ENCODE data around the gene PBX4.
A peak's percentile ranks its signal among the peaks of the same experiment; 100 is the strongest.

Gene PBX4

DNA sequence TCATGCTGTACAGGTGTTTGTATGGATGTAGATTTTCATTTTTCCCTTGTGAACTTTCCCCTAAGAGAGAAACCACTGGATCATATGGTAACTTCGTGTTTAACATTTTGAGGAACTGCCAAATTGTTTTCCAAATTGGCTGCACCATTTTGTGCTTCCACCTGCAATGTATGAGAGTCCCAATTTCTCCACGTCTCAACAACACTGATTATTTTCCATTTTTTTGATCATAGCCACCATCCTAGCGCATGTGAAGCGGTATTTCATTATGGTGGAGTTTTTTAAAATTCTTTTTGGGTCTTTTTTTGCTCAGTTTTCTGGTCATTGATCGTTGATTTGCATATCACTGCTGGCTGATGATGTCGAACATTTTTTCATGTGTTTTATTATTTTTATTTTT, 97.5 kb downstream of the PBX4 start:
- peaks cover 9% of the 10 kb centered on the region for H3K36me3 ChIP-seq (ENCODE audit: control insufficient read depth, insufficient read depth, low read length)
- no peak for DNase-seq (ENCODE audit: extremely low read depth, insufficient read length)
- H3K27me3 ChIP-seq (replicated peaks; ENCODE audit: control insufficient read depth, insufficient read depth, low read length), result no peaks in the 10 kb centered on the region
- TF ChIP-seq, protein P1, sequence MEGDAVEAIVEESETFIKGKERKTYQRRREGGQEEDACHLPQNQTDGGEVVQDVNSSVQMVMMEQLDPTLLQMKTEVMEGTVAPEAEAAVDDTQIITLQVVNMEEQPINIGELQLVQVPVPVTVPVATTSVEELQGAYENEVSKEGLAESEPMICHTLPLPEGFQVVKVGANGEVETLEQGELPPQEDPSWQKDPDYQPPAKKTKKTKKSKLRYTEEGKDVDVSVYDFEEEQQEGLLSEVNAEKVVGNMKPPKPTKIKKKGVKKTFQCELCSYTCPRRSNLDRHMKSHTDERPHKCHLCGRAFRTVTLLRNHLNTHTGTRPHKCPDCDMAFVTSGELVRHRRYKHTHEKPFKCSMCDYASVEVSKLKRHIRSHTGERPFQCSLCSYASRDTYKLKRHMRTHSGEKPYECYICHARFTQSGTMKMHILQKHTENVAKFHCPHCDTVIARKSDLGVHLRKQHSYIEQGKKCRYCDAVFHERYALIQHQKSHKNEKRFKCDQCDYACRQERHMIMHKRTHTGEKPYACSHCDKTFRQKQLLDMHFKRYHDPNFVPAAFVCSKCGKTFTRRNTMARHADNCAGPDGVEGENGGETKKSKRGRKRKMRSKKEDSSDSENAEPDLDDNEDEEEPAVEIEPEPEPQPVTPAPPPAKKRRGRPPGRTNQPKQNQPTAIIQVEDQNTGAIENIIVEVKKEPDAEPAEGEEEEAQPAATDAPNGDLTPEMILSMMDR (IDR thresholded peaks at IDR 0.05; ENCODE audit: insufficient read depth, low read length, poor library complexity, severe bottlenecking), result no peak
- no peak overlapping the region for H3K4me3 ChIP-seq (replicated peaks; ENCODE audit: low read depth, low read length)

DNA sequence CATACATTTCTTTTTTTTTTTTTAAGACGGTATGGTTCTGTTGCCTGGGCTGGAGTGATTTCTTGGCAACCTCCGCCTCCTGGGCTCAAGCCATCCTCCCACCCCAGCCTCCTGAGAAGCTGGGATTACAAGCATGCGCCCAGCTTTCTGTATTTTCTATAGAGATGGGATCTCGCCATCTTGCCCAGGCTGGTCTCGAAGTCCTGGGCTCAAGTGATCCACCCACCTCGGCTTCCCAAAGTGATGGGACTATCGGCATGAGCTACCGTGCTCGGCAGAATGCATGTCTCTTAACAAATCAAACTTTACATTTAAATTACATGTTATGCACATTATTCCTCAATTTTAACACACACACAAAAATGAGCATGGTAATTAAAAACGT, 101.3 kb downstream of the PBX4 start:
- no peak for DNase-seq (ENCODE audit: extremely low read depth, insufficient read length)
- TF ChIP-seq, protein P1 (IDR thresholded peaks at IDR 0.05; ENCODE audit: insufficient read depth, low read length, poor library complexity, severe bottlenecking), result no peak
- Histone ChIP-seq H3K27me3 (replicated peaks; ENCODE audit: control insufficient read depth, insufficient read depth, low read length) (no peaks in the 10 kb centered on the region), H3K36me3 (ENCODE audit: control insufficient read depth, insufficient read depth, low read length) (peaks cover 9% of the 10 kb centered on the region), H3K4me3 (replicated peaks; ENCODE audit: low read depth, low read length) (peak overlapping the region; percentile 92)

DNA sequence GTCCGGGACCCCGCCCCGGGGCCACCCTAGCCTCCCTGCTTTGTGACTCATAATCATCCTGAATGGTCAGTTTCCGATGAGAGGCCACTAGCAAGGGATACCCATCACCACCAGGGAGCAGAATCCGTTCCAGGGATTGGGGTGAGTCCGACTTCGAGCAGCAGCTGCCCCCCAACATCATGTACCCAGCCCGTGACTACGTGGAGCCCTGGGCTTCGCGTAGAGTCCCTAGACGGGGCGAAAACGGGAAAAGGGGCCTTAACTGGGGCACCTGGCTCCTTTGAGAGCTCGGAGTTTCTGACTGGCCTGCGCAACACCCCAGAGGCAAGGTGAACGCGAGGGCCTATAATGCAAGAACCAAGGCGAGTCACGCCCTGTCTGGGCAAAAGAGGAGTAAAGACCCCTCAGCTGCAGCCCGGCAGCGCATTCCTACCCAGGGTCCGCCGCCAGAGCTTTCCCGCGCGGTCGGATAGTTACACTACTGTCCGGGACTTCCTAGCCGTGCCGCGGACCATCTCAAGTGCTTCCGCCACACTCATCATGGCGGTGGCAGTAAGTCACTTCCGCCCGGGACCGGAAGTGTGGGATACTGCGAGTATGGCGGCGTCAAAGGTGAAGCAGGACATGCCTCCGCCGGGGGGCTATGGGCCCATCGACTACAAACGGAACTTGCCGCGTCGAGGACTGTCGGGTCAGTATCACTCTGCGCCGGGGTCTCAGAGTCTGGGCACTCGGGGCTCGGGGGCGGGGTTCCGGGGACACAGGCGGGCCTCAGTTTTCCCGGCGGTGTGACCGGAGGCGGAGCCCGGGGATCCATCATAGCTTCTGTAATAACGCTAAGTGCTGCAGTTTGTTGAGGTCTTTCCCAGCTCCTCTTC, 102.6 kb downstream of the PBX4 start, which contains the start of gene NDUFA13:
NDUFA13 (plus strand) TSS at position 584 of the 878 bp plus-strand sequence; CDS start at position 598, 14 bp downstream.
- peak; percentile 94 for DNase-seq (ENCODE audit: extremely low read depth, insufficient read length)
- Histone ChIP-seq H3K36me3 (ENCODE audit: control insufficient read depth, insufficient read depth, low read length) (peaks cover 9% of the 10 kb centered on the region), H3K4me3 (replicated peaks; ENCODE audit: low read depth, low read length) (peak within 1 kb of the TSS; percentile 92), H3K27me3 (replicated peaks; ENCODE audit: control insufficient read depth, insufficient read depth, low read length) (no peaks in the 10 kb centered on the region)
- TF ChIP-seq, protein P1 (IDR thresholded peaks at IDR 0.05; ENCODE audit: insufficient read depth, low read length, poor library complexity, severe bottlenecking), result no peak

DNA sequence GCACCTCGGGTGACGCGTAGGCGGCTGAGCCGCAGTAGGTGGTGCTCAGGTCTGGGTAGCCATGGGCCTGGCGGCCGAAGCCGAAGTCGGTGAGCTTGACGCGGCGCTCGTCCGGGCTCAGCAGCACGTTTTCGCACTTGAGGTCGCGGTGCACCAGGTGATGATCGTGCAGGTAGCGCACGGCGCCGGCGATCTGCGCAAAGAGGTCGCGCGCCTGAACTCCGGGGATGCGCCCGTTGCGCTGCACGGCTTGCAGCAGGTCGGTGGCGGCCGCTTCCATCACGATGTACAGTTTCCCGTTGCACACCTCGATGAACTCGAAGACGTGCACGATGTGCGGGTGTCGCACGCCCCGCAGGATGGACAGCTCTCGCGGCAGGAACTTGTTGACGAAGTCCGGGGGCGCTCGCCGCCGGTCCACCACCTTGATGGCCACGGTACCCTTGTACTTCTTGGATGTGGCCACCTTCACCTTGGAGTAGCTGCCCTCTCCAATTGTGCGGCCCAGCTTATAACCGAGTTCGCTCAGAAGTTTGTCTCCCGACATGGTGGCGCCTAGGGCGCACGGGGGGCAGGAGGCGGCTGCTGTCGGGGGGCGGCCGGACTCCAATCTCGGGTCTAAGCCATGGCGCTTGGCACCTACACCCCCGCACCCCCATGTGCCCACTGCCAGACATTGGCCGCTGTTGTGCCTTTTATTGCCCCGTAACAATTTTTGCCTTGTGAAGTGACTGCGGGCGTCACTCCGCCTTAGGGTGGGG, 103.4 kb downstream of the PBX4 start, which contains the start of gene TSSK6:
TSSK6 (minus strand) TSS at position 668 of the 761 bp plus-strand sequence; CDS start at position 547, 121 bp downstream.
- TF ChIP-seq, protein P1 (IDR thresholded peaks at IDR 0.05; ENCODE audit: insufficient read depth, low read length, poor library complexity, severe bottlenecking), result no peak
- DNase-seq (ENCODE audit: extremely low read depth, insufficient read length), result no peak
- no peaks in the 10 kb centered on the region for H3K27me3 ChIP-seq (replicated peaks; ENCODE audit: control insufficient read depth, insufficient read depth, low read length)
- peak within 1 kb of the TSS; percentile 92 for H3K4me3 ChIP-seq (replicated peaks; ENCODE audit: low read depth, low read length)
- peaks cover 7% of the 10 kb centered on the region for H3K36me3 ChIP-seq (ENCODE audit: control insufficient read depth, insufficient read depth, low read length)

DNA sequence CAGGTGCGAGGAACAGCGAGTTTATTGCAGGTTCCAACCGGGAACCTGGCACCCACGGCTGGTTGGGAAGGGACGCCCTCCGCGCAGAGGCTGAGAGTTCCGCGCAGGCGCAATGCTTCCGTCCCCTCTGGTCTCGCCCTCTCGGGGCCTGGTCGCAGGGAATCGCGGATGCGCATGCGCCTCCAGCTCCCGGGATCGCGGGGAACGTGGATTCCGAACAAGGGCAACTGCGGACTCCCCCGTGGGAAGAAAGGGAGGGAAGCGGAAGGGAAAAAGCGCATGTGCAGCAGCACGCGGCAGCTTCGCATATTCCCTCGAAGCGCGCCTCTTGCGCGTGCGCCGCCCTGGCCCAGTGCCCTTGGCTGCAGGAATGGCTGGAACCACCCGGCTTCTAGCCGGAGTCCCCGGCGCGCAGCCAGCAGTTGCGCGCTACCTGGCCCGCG, 104.3 kb downstream of the PBX4 start:
- H3K27me3 ChIP-seq (replicated peaks; ENCODE audit: control insufficient read depth, insufficient read depth, low read length), result no peaks in the 10 kb centered on the region
- no peak for DNase-seq (ENCODE audit: extremely low read depth, insufficient read length)
- TF ChIP-seq, protein P1 (IDR thresholded peaks at IDR 0.05; ENCODE audit: insufficient read depth, low read length, poor library complexity, severe bottlenecking), result no peak
- no peak overlapping the region for H3K4me3 ChIP-seq (replicated peaks; ENCODE audit: low read depth, low read length)
- H3K36me3 ChIP-seq (ENCODE audit: control insufficient read depth, insufficient read depth, low read length), result peaks cover 3% of the 10 kb centered on the region
